OCI-LY3 (cell line): Measurements from ENCODE around the gene MIOX.

Source experiments
- EZH2phosphoT487 ChIP-seq: fragments of 200-600 bp; shearing (Covaris generic); IDR thresholded peaks from 2 replicates; pipeline ENCODE4 v1.6.1; 2018; ENCODE audit warnings: antibody characterized with exemption, mixed run types, low read depth
- TF ChIP-seq, protein P1 (sequence below): fragments of 200-600, 300-600 bp; sonication (generic); IDR thresholded peaks from 2 replicates; pipeline ENCODE4 v1.5.1; 2014; ENCODE audit warnings: antibody characterized with exemption, low read length, low read depth

- TF ChIP-seq, protein P1, sequence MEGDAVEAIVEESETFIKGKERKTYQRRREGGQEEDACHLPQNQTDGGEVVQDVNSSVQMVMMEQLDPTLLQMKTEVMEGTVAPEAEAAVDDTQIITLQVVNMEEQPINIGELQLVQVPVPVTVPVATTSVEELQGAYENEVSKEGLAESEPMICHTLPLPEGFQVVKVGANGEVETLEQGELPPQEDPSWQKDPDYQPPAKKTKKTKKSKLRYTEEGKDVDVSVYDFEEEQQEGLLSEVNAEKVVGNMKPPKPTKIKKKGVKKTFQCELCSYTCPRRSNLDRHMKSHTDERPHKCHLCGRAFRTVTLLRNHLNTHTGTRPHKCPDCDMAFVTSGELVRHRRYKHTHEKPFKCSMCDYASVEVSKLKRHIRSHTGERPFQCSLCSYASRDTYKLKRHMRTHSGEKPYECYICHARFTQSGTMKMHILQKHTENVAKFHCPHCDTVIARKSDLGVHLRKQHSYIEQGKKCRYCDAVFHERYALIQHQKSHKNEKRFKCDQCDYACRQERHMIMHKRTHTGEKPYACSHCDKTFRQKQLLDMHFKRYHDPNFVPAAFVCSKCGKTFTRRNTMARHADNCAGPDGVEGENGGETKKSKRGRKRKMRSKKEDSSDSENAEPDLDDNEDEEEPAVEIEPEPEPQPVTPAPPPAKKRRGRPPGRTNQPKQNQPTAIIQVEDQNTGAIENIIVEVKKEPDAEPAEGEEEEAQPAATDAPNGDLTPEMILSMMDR: 0 out of 2 replicates have a peak, but pooled peaks have one; percentile 4
- no peak for TF ChIP-seq EZH2phosphoT487
These were observed 17.0 kb upstream of the MIOX start for GRCh38 chr22:50469377-50470305.
